ENCODE data around the gene ASIC3. TPM values are rescaled to one million over a fixed set of nuclear protein-coding genes. Genes with fewer than 3 reads are reported as not detected.

Gene ASIC3
- total RNA-seq, 6 experiments from 2014 or later, result 0.09 to 0.76 (median 0.31) TPM

GRCh38 chr7:151060416-151061212, 12.3 kb downstream of the ASIC3 start:
- peaks cover 4% of the 10 kb centered on the region for H3K36me3 Mint-ChIP-seq (ENCODE audit: low read depth)
- DNase-seq, result no peak
- H3K9me3 Mint-ChIP-seq, result no peaks in the 10 kb centered on the region
- peaks cover 54% of the 10 kb centered on the region for H3K4me1 Mint-ChIP-seq (ENCODE audit: low read depth)
- H3K4me3 Mint-ChIP-seq, result peak overlapping the region; percentile 97
- H3K27ac Mint-ChIP-seq, result peak overlapping the region; percentile 70
- no peaks in the 10 kb centered on the region; the same call in 1 of the 2 replicates for H3K27me3 Mint-ChIP-seq (ENCODE audit: insufficient read depth)
- peak; percentile 58 for TF ChIP-seq CTCF (IDR thresholded peaks at IDR 0.05)

- H3K27ac Mint-ChIP-seq, result peak overlapping the region; percentile 70
- peaks cover 50% of the 10 kb centered on the region for H3K4me1 Mint-ChIP-seq (ENCODE audit: low read depth)
- DNase-seq, result no peak
- no peak for TF ChIP-seq CTCF (IDR thresholded peaks at IDR 0.05)
- H3K9me3 Mint-ChIP-seq, result no peaks in the 10 kb centered on the region
- no peaks in the 10 kb centered on the region; the same call in 1 of the 2 replicates for H3K27me3 Mint-ChIP-seq (ENCODE audit: insufficient read depth)
- peaks cover 4% of the 10 kb centered on the region for H3K36me3 Mint-ChIP-seq (ENCODE audit: low read depth)
- peak overlapping the region; percentile 97 for H3K4me3 Mint-ChIP-seq
These were observed 13.1 kb downstream of the ASIC3 start for GRCh38 chr7:151061213-151062110.

GRCh38 chr7:151062111-151062398, 13.7 kb downstream of the ASIC3 start:
- no peak overlapping the region for H3K27ac Mint-ChIP-seq
- peaks cover 44% of the 10 kb centered on the region for H3K4me1 Mint-ChIP-seq (ENCODE audit: low read depth)
- peak overlapping the region; percentile 97 for H3K4me3 Mint-ChIP-seq
- H3K27me3 Mint-ChIP-seq (ENCODE audit: insufficient read depth), result no peaks in the 10 kb centered on the region; the same call in 1 of the 2 replicates
- TF ChIP-seq CTCF (IDR thresholded peaks at IDR 0.05), result no peak
- H3K36me3 Mint-ChIP-seq (ENCODE audit: low read depth), result peaks cover 4% of the 10 kb centered on the region
- DNase-seq, result no peak
- H3K9me3 Mint-ChIP-seq, result no peaks in the 10 kb centered on the region

- Mint-ChIP-seq H3K27me3 (ENCODE audit: insufficient read depth) (no peaks in the 10 kb centered on the region; the same call in 1 of the 2 replicates), H3K36me3 (ENCODE audit: low read depth) (peaks cover 7% of the 10 kb centered on the region), H3K9me3 (no peaks in the 10 kb centered on the region), H3K27ac (peak overlapping the region; percentile 78), H3K4me1 (ENCODE audit: low read depth) (peaks cover 41% of the 10 kb centered on the region), H3K4me3 (peak overlapping the region; percentile 97)
- DNase-seq, result peak; percentile 49
- TF ChIP-seq CTCF (IDR thresholded peaks at IDR 0.05), result no peak
These were observed 14.3 kb downstream of the ASIC3 start for GRCh38 chr7:151062399-151063211.

GRCh38 chr7:151063212-151063561, 14.9 kb downstream of the ASIC3 start:
- TF ChIP-seq CTCF (IDR thresholded peaks at IDR 0.05), result no peak
- DNase-seq, result peak; percentile 47
- Mint-ChIP-seq H3K4me1 (ENCODE audit: low read depth) (peaks cover 45% of the 10 kb centered on the region), H3K9me3 (no peaks in the 10 kb centered on the region), H3K36me3 (ENCODE audit: low read depth) (peaks cover 13% of the 10 kb centered on the region), H3K27ac (peak overlapping the region; percentile 78), H3K4me3 (peak overlapping the region; percentile 53), H3K27me3 (ENCODE audit: insufficient read depth) (peaks cover 1% of the 10 kb centered on the region)
